ENCODE results near the gene CSN2. TPM values are rescaled to one million over a fixed set of nuclear protein-coding genes. Genes with fewer than 3 reads are reported as not detected.

CSN2 gene
- total RNA-seq, 1 donor from 2014 or later, result not detected

GRCh38 chr4:69977582-69977981 lies 12.1 kb upstream of the CSN2 start:
- H3K4me1 ChIP-seq, result no peaks in the 10 kb centered on the region
- TF ChIP-seq POLR2A (IDR thresholded peaks at IDR 0.05) (no peak), POLR2AphosphoS5 (IDR thresholded peaks at IDR 0.05; ENCODE audit: insufficient read depth in 1 of 2, low read depth in 1 of 2) (no peak)
- TF ChIP-seq, protein P1, sequence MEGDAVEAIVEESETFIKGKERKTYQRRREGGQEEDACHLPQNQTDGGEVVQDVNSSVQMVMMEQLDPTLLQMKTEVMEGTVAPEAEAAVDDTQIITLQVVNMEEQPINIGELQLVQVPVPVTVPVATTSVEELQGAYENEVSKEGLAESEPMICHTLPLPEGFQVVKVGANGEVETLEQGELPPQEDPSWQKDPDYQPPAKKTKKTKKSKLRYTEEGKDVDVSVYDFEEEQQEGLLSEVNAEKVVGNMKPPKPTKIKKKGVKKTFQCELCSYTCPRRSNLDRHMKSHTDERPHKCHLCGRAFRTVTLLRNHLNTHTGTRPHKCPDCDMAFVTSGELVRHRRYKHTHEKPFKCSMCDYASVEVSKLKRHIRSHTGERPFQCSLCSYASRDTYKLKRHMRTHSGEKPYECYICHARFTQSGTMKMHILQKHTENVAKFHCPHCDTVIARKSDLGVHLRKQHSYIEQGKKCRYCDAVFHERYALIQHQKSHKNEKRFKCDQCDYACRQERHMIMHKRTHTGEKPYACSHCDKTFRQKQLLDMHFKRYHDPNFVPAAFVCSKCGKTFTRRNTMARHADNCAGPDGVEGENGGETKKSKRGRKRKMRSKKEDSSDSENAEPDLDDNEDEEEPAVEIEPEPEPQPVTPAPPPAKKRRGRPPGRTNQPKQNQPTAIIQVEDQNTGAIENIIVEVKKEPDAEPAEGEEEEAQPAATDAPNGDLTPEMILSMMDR (IDR thresholded peaks at IDR 0.05), result no peak

GRCh38 chr4:69974631-69975030 lies 9.1 kb upstream of the CSN2 start:
- DNase-seq (ENCODE audit: extremely low spot score in 2 of 2), result no peak
- Histone ChIP-seq H3K9me3 (no peaks in the 10 kb centered on the region), H3K27me3 (no peaks in the 10 kb centered on the region), H3K27ac (no peak overlapping the region), H3K4me3 (no peak overlapping the region), H3K4me1 (no peaks in the 10 kb centered on the region), H3K36me3 (no peaks in the 10 kb centered on the region)
- TF ChIP-seq POLR2A (IDR thresholded peaks at IDR 0.05) (no peak), POLR2AphosphoS5 (IDR thresholded peaks at IDR 0.05; ENCODE audit: insufficient read depth in 1 of 2, low read depth in 1 of 2) (no peak)
- TF ChIP-seq, protein P1 (IDR thresholded peaks at IDR 0.05), result no peak
- intact Hi-C loops (cut with DNase I), result no loop called here

More at GRCh38 chr4:69977582-69977981, 12.1 kb upstream of the CSN2 start:
- Histone ChIP-seq H3K27me3 (no peaks in the 10 kb centered on the region), H3K27ac (no peak overlapping the region), H3K4me3 (no peak overlapping the region), H3K9me3 (no peaks in the 10 kb centered on the region), H3K36me3 (no peaks in the 10 kb centered on the region)
- no peak for DNase-seq (ENCODE audit: extremely low spot score in 2 of 2)
- intact Hi-C loops (cut with DNase I), result no loop called here

DNA sequence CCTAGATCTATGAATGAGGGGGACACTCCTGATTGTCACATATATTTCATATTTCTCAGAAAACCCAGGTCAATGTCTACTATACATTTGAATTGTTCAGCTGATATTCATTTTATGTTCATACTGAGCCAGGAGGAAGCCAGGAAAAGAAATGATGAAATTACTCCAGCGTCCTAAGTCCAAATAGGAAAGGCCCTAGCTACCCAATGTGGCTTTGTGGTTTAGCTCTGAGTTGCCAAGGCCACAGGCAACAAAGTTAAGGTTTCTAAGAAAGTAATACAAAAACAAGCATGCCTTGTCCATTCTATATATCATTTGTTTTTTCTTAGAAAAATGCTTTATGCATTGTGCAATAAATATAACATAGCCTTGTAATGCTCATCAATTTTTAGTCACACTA lies 4.5 kb upstream of the CSN2 start:
- Histone ChIP-seq H3K4me1 (no peaks in the 10 kb centered on the region), H3K27ac (no peak overlapping the region), H3K9me3 (no peaks in the 10 kb centered on the region), H3K4me3 (no peak overlapping the region), H3K27me3 (no peaks in the 10 kb centered on the region), H3K36me3 (no peaks in the 10 kb centered on the region)
- no peak for DNase-seq (ENCODE audit: extremely low spot score in 2 of 2)
- TF ChIP-seq, protein P1 (IDR thresholded peaks at IDR 0.05), result no peak
- no peak for TF ChIP-seq POLR2A (IDR thresholded peaks at IDR 0.05)
- TF ChIP-seq POLR2AphosphoS5 (IDR thresholded peaks at IDR 0.05; ENCODE audit: insufficient read depth in 1 of 2, low read depth in 1 of 2), result no peak
- intact Hi-C loops (cut with DNase I), result no loop called here

DNA sequence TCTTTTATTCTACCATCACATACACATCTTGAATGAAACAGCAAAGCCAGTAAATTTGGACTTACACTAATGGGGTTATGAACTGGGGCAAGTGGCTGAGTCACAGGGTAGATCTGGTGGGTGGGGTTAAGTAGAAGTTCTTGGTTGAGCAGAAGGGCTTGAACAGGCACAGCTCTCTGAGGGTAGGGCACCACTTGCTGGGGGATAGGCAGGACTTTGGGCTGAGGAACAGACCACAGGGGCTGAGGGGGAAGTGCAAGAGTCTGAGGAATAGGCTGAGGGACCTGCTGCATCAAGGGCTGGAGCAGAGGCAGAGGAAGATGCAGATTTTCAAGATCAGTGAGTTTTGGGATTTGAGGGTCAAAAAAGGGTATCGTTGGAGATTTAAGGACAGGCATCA lies 8.3 kb downstream of the CSN2 start:
- H3K36me3 ChIP-seq, result no peaks in the 10 kb centered on the region
- no peak overlapping the region for H3K4me3 ChIP-seq
- TF ChIP-seq POLR2A (IDR thresholded peaks at IDR 0.05), result no peak
- TF ChIP-seq, protein P1 (IDR thresholded peaks at IDR 0.05), result no peak
- no peak for TF ChIP-seq POLR2AphosphoS5 (IDR thresholded peaks at IDR 0.05; ENCODE audit: insufficient read depth in 1 of 2, low read depth in 1 of 2)
- DNase-seq (ENCODE audit: extremely low spot score in 2 of 2), result no peak
- H3K9me3 ChIP-seq, result no peaks in the 10 kb centered on the region
- H3K4me1 ChIP-seq, result no peaks in the 10 kb centered on the region
- intact Hi-C loops (cut with DNase I), result no loop called here
- no peaks in the 10 kb centered on the region for H3K27me3 ChIP-seq
- H3K27ac ChIP-seq, result no peak overlapping the region

- Histone ChIP-seq H3K27ac (no peak overlapping the region), H3K4me1 (no peaks in the 10 kb centered on the region), H3K9me3 (no peaks in the 10 kb centered on the region), H3K36me3 (no peaks in the 10 kb centered on the region), H3K27me3 (no peaks in the 10 kb centered on the region), H3K4me3 (no peak overlapping the region)
- DNase-seq (ENCODE audit: extremely low spot score in 2 of 2), result no peak
- TF ChIP-seq, protein P1 (IDR thresholded peaks at IDR 0.05), result no peak
- no peak for TF ChIP-seq POLR2A (IDR thresholded peaks at IDR 0.05)
- TF ChIP-seq POLR2AphosphoS5 (IDR thresholded peaks at IDR 0.05; ENCODE audit: insufficient read depth in 1 of 2, low read depth in 1 of 2), result no peak
- intact Hi-C loops (cut with DNase I), result no loop called here
Observed at GRCh38 chr4:69951602-69952001, 13.9 kb downstream of the CSN2 start.
